HEK293 (cell line): ENCODE measurements around the gene SERINC5.

Experiments used
- CTCF ChIA-PET: fragments of 350-600 bp; formaldehyde crosslinking; extraction: SDS; loops from one replicate; lab custom pipeline; 2021; ENCODE audit warnings: antibody characterized with exemption; lab: Yijun Ruan, JAX
- POLR2A ChIA-PET: fragments of 300-600 bp; formaldehyde crosslinking; extraction: SDS; loops from one replicate; lab custom pipeline; 2020; ENCODE audit warnings: antibody characterized with exemption, inconsistent platforms; lab: Yijun Ruan, JAX
- H3K27ac ChIP-seq: fragments of 200-500 bp; sonication (Bioruptor generic); 2 replicates; pipeline ENCODE4 v1.5.1; 2014; ENCODE audit warnings: low read depth, low read length, control low read depth, inconsistent platforms; ENCODE audit errors: extremely low read depth
- H3K36me3 ChIP-seq, 2 experiments: fragments of 200-500 bp in 1 of 2; sonication (Bioruptor generic) in 1 of 2; 1 replicate in 1 of 2; 2 replicates in 1 of 2; pipeline ENCODE4 v1.5.1; 2014 to 2017; ENCODE audit warnings: inconsistent platforms in 2 of 2, low read length in 2 of 2; ENCODE audit not compliant: control insufficient read depth in 2 of 2, insufficient read depth in 1 of 2
- H3K4me1 ChIP-seq: fragments of 200-500 bp; sonication (Bioruptor generic); 2 replicates; pipeline ENCODE4 v1.5.1; 2014; ENCODE audit warnings: mild to moderate bottlenecking, low read length, inconsistent platforms; ENCODE audit not compliant: control insufficient read depth, insufficient read depth
- H3K4me3 ChIP-seq: 2 replicates; pipeline ENCODE4 v1.5.1; 2011; ENCODE audit warnings: low read depth, mild to moderate bottlenecking, control low read depth, low read length, moderate library complexity
- H3K9me3 ChIP-seq: fragments of 200-500 bp; sonication (Bioruptor generic); 2 replicates; pipeline ENCODE4 v1.5.1; 2014; ENCODE audit warnings: low read depth, low read length, inconsistent platforms; ENCODE audit not compliant: control insufficient read depth, insufficient read depth
- MEIS1 ChIP-seq: sonication (generic); formaldehyde crosslinking; IDR thresholded peaks from 2 replicates; pipeline ENCODE4 v1.8.1; 2022; ENCODE audit warnings: missing genetic modification reagents, mild to moderate bottlenecking, borderline replicate concordance
- MZF1 ChIP-seq: fragments of 450-650 bp; formaldehyde crosslinking; IDR thresholded peaks from 2 replicates; pipeline ENCODE4 v1.5.1; 2017; ENCODE audit warnings: missing biosample characterization, missing genetic modification characterization, borderline replicate concordance
- SALL2 ChIP-seq: fragments of 450-650 bp; formaldehyde crosslinking; IDR thresholded peaks from 2 replicates; pipeline ENCODE4 v1.5.0; 2017; ENCODE audit warnings: missing biosample characterization, mild to moderate bottlenecking, missing genetic modification characterization, borderline replicate concordance
- ZNF221 ChIP-seq: fragments of 450-650 bp; formaldehyde crosslinking; IDR thresholded peaks from 2 replicates; pipeline ENCODE4 v1.5.1; 2017; ENCODE audit warnings: missing biosample characterization, missing genetic modification characterization, borderline replicate concordance
- ZNF239 ChIP-seq: fragments of 450-650 bp; formaldehyde crosslinking; IDR thresholded peaks from 2 replicates; pipeline ENCODE4 v1.5.1; 2016; ENCODE audit warnings: missing biosample characterization, missing genetic modification characterization
- ZNF266 ChIP-seq: fragments of 450-650 bp; formaldehyde crosslinking; IDR thresholded peaks from 2 replicates; pipeline ENCODE4 v1.5.1; 2016; ENCODE audit warnings: missing biosample characterization, missing genetic modification characterization, low read depth
- ZNF335 ChIP-seq: fragments of 450-650 bp; formaldehyde crosslinking; conservative IDR thresholded peaks from 2 replicates; pipeline ENCODE4 v1.5.1; 2016; ENCODE audit warnings: missing biosample characterization, missing genetic modification characterization
- ZNF501 ChIP-seq: fragments of 450-650 bp; formaldehyde crosslinking; IDR thresholded peaks from 2 replicates; pipeline ENCODE4 v1.5.1; 2016; ENCODE audit warnings: missing biosample characterization, missing genetic modification characterization
- ZNF555 ChIP-seq: fragments of 450-650 bp; formaldehyde crosslinking; conservative IDR thresholded peaks from 2 replicates; pipeline ENCODE4 v1.5.1; 2017; ENCODE audit warnings: missing biosample characterization, mild to moderate bottlenecking, missing genetic modification characterization, inconsistent platforms
- ZNF558 ChIP-seq: fragments of 450-650 bp; formaldehyde crosslinking; IDR thresholded peaks from 2 replicates; pipeline ENCODE4 v1.5.1; 2016; ENCODE audit warnings: missing biosample characterization, missing genetic modification characterization
- ZNF561 ChIP-seq: fragments of 450-650 bp; IDR thresholded peaks from 2 replicates; pipeline ENCODE4 v1.5.1; 2018; ENCODE audit warnings: missing biosample characterization, missing genetic modification characterization, borderline replicate concordance
- ZNF600 ChIP-seq: fragments of 450-650 bp; formaldehyde crosslinking; IDR thresholded peaks from 2 replicates; pipeline ENCODE4 v1.5.1; 2016; ENCODE audit warnings: missing biosample characterization, missing genetic modification characterization
- ZNF624 ChIP-seq: fragments of 450-650 bp; formaldehyde crosslinking; IDR thresholded peaks from 2 replicates; pipeline ENCODE4 v1.5.1; 2017; ENCODE audit warnings: missing biosample characterization, missing genetic modification characterization
- ZNF629 ChIP-seq: fragments of 450-650 bp; formaldehyde crosslinking; IDR thresholded peaks from 2 replicates; pipeline ENCODE4 v1.5.1; 2017; ENCODE audit warnings: missing biosample characterization, missing genetic modification characterization
- ZNF670 ChIP-seq: fragments of 450-650 bp; formaldehyde crosslinking; IDR thresholded peaks from 2 replicates; pipeline ENCODE4 v1.5.1; 2016; ENCODE audit warnings: missing biosample characterization, missing genetic modification characterization, low read depth
- TF ChIP-seq, protein P1 (sequence below): IDR thresholded peaks from 2 replicates; pipeline ENCODE4 v1.6.1; 2011; ENCODE audit warnings: mild to moderate bottlenecking, low read depth, low read length, borderline replicate concordance
- TF ChIP-seq, protein P2 (sequence below): fragments of 450-650 bp; formaldehyde crosslinking; IDR thresholded peaks from 2 replicates; pipeline ENCODE4 v1.5.1; 2016; ENCODE audit warnings: missing biosample characterization, missing genetic modification characterization
- TF ChIP-seq, protein P3 (sequence below): fragments of 450-650 bp; formaldehyde crosslinking; IDR thresholded peaks from 2 replicates; pipeline ENCODE4 v1.5.1; 2016; ENCODE audit warnings: missing biosample characterization, missing genetic modification characterization

Gene SERINC5

DNA sequence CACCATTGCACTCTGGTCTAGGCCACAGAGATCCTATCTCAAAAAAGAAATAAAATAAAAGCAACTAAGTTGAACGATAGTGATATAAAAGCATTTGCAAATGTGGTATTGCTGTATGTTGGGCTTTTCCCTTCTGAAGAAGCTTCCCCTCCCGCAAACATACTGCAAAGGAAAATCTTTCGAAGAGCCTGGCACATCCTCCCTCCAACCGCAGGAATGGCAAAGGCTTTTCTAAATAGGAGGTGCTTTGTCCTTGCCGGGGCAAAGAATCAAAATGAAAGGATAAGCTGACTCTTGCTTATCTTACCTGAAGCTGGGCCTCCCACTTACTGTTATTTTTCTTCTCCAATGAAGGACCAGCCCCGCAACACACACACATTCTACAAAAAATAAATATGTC is 45.8 kb downstream of the SERINC5 start (continued):
- TF ChIP-seq SALL2: no peak

DNA sequence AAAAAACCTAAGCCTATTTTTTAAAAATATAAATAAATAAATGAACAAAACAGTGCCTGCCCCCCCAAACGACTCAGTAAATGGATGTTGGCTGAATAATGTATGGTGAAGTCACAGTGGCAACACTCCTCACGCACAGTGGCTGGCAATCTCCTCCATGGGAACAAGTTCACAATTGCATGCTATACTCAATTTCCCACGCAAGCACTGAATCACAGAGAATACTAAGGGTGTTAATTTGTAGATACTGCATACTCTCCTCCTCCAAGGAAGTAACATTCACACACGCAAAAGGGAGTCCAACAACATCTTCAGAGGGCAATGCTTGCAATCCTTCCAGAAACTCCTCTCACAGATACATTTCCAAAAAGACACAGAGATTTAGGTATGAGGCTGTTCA is 47.5 kb downstream of the SERINC5 start:
- no peak overlapping the region for H3K27ac ChIP-seq
- H3K36me3 ChIP-seq: no peaks in the 10 kb centered on the region
- TF ChIP-seq ZNF501 (tag by site-specific recombination) (no peak), ZNF239 (tag by site-specific recombination) (no peak), ZNF558 (tag by site-specific recombination) (no peak), MZF1 (tag by site-specific recombination) (no peak), ZNF555 (tag by site-specific recombination) (no peak), MEIS1 (no peak), ZNF335 (tag by site-specific recombination) (no peak), ZNF670 (tag by site-specific recombination) (no peak), ZNF600 (tag by site-specific recombination) (no peak)
- TF ChIP-seq, protein P1, sequence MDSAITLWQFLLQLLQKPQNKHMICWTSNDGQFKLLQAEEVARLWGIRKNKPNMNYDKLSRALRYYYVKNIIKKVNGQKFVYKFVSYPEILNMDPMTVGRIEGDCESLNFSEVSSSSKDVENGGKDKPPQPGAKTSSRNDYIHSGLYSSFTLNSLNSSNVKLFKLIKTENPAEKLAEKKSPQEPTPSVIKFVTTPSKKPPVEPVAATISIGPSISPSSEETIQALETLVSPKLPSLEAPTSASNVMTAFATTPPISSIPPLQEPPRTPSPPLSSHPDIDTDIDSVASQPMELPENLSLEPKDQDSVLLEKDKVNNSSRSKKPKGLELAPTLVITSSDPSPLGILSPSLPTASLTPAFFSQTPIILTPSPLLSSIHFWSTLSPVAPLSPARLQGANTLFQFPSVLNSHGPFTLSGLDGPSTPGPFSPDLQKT: no peak
- H3K4me1 ChIP-seq: peaks cover 2% of the 10 kb centered on the region; the same call in 1 of the 2 replicates
- POLR2A ChIA-PET: no interaction called here
- H3K4me3 ChIP-seq: no peak overlapping the region
- CTCF ChIA-PET: no interaction called here
- no peaks in the 10 kb centered on the region for H3K9me3 ChIP-seq

GRCh38 chr5:80207832-80208231 is 48.0 kb downstream of the SERINC5 start:
- Histone ChIP-seq H3K36me3 (no peaks in the 10 kb centered on the region), H3K9me3 (no peaks in the 10 kb centered on the region), H3K4me1 (peaks cover 2% of the 10 kb centered on the region; the same call in 1 of the 2 replicates), H3K4me3 (no peak overlapping the region), H3K27ac (no peak overlapping the region)
- ChIA-PET POLR2A (no interaction called here), CTCF (no interaction called here)
- TF ChIP-seq ZNF624: no peak
- no peak for TF ChIP-seq ZNF266 (tag by site-specific recombination)
- no peak for TF ChIP-seq ZNF221 (tag by site-specific recombination)
- TF ChIP-seq ZNF561 (tag by site-specific recombination): no peak
- TF ChIP-seq, protein P2, sequence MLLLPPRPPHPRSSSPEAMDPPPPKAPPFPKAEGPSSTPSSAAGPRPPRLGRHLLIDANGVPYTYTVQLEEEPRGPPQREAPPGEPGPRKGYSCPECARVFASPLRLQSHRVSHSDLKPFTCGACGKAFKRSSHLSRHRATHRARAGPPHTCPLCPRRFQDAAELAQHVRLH (tag by site-specific recombination): no peak
- TF ChIP-seq MEIS1: no peak
- no peak for TF ChIP-seq ZNF629 (tag by site-specific recombination)
- TF ChIP-seq, protein P3, sequence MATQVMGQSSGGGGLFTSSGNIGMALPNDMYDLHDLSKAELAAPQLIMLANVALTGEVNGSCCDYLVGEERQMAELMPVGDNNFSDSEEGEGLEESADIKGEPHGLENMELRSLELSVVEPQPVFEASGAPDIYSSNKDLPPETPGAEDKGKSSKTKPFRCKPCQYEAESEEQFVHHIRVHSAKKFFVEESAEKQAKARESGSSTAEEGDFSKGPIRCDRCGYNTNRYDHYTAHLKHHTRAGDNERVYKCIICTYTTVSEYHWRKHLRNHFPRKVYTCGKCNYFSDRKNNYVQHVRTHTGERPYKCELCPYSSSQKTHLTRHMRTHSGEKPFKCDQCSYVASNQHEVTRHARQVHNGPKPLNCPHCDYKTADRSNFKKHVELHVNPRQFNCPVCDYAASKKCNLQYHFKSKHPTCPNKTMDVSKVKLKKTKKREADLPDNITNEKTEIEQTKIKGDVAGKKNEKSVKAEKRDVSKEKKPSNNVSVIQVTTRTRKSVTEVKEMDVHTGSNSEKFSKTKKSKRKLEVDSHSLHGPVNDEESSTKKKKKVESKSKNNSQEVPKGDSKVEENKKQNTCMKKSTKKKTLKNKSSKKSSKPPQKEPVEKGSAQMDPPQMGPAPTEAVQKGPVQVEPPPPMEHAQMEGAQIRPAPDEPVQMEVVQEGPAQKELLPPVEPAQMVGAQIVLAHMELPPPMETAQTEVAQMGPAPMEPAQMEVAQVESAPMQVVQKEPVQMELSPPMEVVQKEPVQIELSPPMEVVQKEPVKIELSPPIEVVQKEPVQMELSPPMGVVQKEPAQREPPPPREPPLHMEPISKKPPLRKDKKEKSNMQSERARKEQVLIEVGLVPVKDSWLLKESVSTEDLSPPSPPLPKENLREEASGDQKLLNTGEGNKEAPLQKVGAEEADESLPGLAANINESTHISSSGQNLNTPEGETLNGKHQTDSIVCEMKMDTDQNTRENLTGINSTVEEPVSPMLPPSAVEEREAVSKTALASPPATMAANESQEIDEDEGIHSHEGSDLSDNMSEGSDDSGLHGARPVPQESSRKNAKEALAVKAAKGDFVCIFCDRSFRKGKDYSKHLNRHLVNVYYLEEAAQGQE (tag by site-specific recombination): no peak
